Right cardiac atrium (tissue), 5 donors: Measurements from ENCODE around the gene ST8SIA2. TPM values are rescaled to one million over a fixed set of nuclear protein-coding genes. Genes with fewer than 3 reads are reported as not detected.

ENCODE experiments used
- ATAC-seq, 2 donors: fragments of 200-7000 bp; cut with Tn5 transposase; one replicate each; pipeline versions ENCODE4 v1.8.0 to v1.9.1; 2020; ENCODE audit warnings: moderate library complexity in 2 of 2, mild to moderate bottlenecking in 1 of 2
- DNase-seq, 3 donors: peaks; one replicate each; pipeline ENCODE4 v3.0.0-alpha.2; 2020
- H3K27ac ChIP-seq: one replicate; pipeline ENCODE4 v1.5.1; 2013; ENCODE audit warnings: mild to moderate bottlenecking, low read length, control low read depth, moderate library complexity
- H3K27me3 ChIP-seq: one replicate; pipeline ENCODE4 v1.6.1; 2013; ENCODE audit not compliant: control insufficient read depth, insufficient read depth
- H3K4me1 ChIP-seq: one replicate; pipeline ENCODE4 v1.6.1; 2013; ENCODE audit warnings: low read length; ENCODE audit not compliant: control insufficient read depth, insufficient read depth
- H3K4me3 ChIP-seq: one replicate; pipeline ENCODE4 v1.5.1; 2013; ENCODE audit warnings: low read length, control low read depth
- H3K9me3 ChIP-seq: one replicate; pipeline ENCODE4 v1.6.1; 2013; ENCODE audit warnings: low read length; ENCODE audit not compliant: control insufficient read depth
- WGBS: extraction: QIAGEN DNeasy Blood & Tissue Kit; methylation state at CpG from one replicate; pipeline ENCODE4 v1.1.7; 2013; 5-methylcytosine and 5-hydroxymethylcytosine counted together
- intact Hi-C, 4 donors: fragments of 100-400 bp; cut with DNase I; formaldehyde crosslinking; loops; one replicate each; pipeline versions ENCODE4 v1.11.0 to v1.14.0; 2022 to 2023
- polyA plus RNA-seq: library from polyadenylated mRNA; stranded (reverse); fragments of 200-250 nt; gene quantifications from one replicate; pipeline ENCODE4 v1.2.3, GENCODE V29; 2013
- total RNA-seq, 4 donors: library from RNA; stranded (reverse); fragmentation: NEBNext Ultra II Directional; extraction: Animal tissue kit (Norgen Biotek cat#: 25700); gene quantifications; one replicate each; pipeline ENCODE4 v1.2.1, GENCODE V29; 2021
- donor health status: healthy with polysubstance abuse.
- donor health status: DM: no; HTN: yes; CAD: no.
- donor health status: DM: no; HTN: no; CAD: no.
- donor health status: DM: no; HTN: yes; CAD: no; lungs with severe emphysema.
- donor health status: DM: yes; HTN: yes; CAD: no.

ST8SIA2 gene
- total and polyA plus RNA-seq, 5 donors, result 0.03 to 0.57 (median 0.14) TPM; not detected in 1

DNA sequence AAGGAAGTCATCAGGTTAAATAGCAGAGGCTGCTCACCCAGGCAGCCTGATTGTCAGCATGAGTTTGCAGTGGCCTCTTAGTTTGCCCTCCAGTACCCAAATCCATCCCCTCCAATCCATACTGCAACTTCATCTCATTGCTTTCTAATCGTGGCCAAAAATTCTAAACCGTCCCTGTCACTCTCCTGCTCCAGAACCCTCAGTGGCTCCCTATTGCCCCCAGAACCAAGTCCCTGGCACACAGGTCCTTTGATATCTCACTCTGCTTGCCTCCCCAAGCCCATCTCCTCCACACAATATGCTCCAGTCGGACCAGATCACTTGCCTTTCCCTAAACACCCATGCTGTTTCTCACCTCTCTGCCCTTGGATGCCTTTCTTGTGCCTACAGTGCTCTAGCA lies 49.7 kb downstream of the ST8SIA2 start:
- no peak overlapping the region for H3K4me3 ChIP-seq
- H3K9me3 ChIP-seq, result no peaks in the 10 kb centered on the region
- DNase-seq (no peak), ATAC-seq (no peak)
- H3K27ac ChIP-seq, result no peak overlapping the region
- intact Hi-C loops, result no loop called here
- H3K27me3 ChIP-seq, result no peaks in the 10 kb centered on the region
- no peaks in the 10 kb centered on the region for H3K4me1 ChIP-seq
- WGBS, result 87% methylated on average over 3 of the region's 3 CpGs

DNA sequence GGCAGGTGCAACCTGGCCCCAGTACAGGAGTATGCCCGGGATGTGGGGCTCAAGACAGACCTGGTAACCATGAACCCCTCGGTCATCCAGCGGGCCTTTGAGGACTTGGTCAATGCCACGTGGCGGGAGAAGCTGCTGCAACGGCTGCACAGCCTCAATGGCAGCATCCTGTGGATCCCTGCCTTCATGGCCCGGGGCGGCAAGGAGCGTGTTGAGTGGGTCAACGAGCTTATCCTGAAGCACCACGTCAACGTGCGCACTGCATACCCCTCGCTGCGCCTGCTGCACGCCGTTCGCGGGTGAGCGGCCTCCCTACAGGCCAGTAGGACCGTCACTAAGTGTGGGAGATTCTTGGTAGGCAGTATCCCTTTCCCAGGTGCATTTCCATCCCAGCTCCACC lies 51.0 kb downstream of the ST8SIA2 start:
- no peaks in the 10 kb centered on the region for H3K27me3 ChIP-seq
- 95% methylated on average over 21 of the region's 21 CpGs for WGBS
- no peak overlapping the region for H3K4me3 ChIP-seq
- H3K9me3 ChIP-seq, result no peaks in the 10 kb centered on the region
- H3K27ac ChIP-seq, result no peak overlapping the region
- DNase-seq (no peak), ATAC-seq (no peak)
- no peaks in the 10 kb centered on the region for H3K4me1 ChIP-seq
- intact Hi-C loops, result no loop called here

DNA sequence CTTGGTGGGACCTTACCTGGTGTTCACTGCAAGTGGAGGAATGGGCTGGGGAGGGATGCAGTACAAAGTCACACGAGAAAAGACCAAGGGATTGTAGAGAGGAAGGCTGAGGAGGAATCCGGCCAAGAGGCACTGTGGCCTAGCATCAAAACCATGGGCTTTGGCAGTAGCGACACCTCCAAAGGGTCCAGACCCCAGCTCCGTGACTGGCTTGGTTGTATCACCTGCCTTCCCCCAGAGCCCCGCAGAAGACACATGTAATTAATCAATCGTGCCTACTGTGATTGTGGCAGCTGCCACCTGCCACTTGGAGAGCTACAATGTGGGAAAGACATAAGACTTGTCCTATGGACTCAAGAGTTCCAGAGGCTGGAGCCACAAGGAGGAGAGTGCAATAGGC lies 54.7 kb downstream of the ST8SIA2 start:
- intact Hi-C loops, result no loop called here
- 88% methylated on average over 6 of the region's 6 CpGs for WGBS
- Histone ChIP-seq H3K9me3 (no peaks in the 10 kb centered on the region), H3K27me3 (no peaks in the 10 kb centered on the region), H3K4me3 (no peak overlapping the region), H3K27ac (no peak overlapping the region), H3K4me1 (no peaks in the 10 kb centered on the region)
- ATAC-seq, result no peak
- DNase-seq, result no peak

DNA sequence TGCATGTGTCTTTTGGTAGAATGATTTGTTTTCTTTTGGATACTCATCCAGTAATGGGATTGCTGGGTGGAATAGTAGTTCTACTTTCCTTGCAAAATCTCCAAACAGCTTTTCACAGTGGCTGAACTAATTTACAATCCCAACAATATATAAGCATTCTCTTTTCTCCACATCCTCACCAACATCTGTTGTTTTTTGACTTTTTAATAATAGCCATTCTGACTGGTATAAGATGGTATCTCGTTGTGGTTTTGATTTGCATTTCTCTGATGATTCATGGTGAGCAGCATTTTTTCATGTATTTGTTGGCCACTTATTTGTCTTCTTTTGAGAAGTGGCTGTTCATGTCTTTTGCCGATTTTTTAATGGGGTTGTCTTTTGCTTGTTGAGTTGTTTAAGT lies 55.8 kb downstream of the ST8SIA2 start:
- Histone ChIP-seq H3K4me1 (no peaks in the 10 kb centered on the region), H3K27me3 (no peaks in the 10 kb centered on the region), H3K9me3 (no peaks in the 10 kb centered on the region), H3K4me3 (no peak overlapping the region), H3K27ac (no peak overlapping the region)
- intact Hi-C loops, result no loop called here
- DNase-seq (no peak), ATAC-seq (no peak)
- WGBS, result 87% methylated on average over 2 of the region's 2 CpGs

DNA sequence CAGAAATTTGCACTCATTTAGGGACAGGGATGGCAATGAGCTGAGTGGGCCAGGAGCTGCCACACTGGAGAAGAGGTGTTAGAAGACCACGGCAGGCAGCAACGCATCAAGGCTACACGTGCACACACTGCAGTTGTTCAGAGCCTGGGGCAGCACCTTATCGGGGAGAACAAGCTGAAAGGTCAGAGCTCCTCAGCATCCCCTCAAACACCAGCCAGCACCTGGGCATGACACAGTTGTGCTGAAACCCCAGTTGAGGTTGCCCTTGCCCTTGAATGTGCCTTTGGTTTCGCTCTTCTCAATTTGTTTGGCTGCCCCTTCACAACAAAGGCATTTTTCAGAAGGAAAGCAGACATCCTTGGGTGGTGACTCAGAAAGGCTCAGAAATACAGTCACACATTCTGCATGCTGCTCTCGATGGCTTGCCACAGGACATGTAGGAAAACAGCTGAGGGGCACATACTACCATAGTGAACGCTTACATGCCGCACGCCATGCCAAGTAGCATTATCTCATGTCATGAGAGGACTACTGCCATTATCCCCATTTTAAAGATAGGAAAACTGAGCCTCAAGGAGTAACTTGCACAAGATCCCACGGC lies 57.6 kb downstream of the ST8SIA2 start:
- Histone ChIP-seq H3K4me1 (no peaks in the 10 kb centered on the region), H3K27ac (no peak overlapping the region), H3K4me3 (no peak overlapping the region), H3K27me3 (no peaks in the 10 kb centered on the region), H3K9me3 (no peaks in the 10 kb centered on the region)
- WGBS, result 92% methylated on average over 10 of the region's 10 CpGs
- intact Hi-C loops, result no loop called here
- ATAC-seq (no peak), DNase-seq (no peak)

DNA sequence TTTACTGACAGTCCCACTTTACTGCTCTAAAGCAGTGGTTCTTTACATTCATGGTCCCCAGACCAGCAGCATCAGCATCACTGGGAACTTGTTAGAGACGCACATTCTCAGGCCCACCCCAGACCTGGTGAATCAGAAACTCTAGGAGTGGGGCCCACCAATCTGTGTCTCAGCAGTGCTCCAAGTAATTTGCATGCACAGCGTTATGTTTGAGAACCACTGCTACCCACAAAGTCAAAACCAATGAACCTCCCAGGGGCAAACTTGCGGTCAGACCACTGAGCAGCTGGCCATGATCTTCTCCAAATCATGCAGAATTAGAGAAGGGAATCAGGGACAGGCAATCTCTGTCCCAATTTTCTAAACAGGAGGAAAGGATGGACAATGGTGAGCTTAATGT lies 58.5 kb downstream of the ST8SIA2 start:
- Histone ChIP-seq H3K27ac (no peak overlapping the region), H3K4me3 (no peak overlapping the region), H3K27me3 (no peaks in the 10 kb centered on the region), H3K4me1 (no peaks in the 10 kb centered on the region), H3K9me3 (no peaks in the 10 kb centered on the region)
- no peak for ATAC-seq
- 78% methylated on average over 3 of the region's 3 CpGs for WGBS
- intact Hi-C loops, result no loop called here
- no peak for DNase-seq

DNA sequence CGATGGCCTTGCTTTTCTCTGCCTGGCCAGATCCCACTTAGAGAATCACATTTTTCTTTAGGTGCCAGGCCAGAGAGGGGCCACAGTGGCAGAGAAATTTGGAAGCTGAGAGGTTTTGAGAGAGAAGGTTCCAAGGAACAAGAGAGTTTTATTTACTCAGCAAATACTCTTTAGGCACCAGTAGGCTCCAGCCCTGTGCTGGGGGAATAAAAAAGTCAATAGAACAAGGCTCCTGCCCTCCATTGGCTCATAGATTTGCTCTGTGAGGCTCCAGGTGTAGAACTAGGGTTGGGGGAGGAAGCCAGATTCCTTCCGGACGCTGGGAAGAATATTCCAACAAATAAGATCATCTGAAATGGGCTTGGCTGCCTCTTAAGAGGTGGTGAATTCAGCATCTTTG lies 59.9 kb downstream of the ST8SIA2 start:
- Histone ChIP-seq H3K27me3 (no peaks in the 10 kb centered on the region), H3K9me3 (no peaks in the 10 kb centered on the region), H3K4me1 (no peaks in the 10 kb centered on the region), H3K27ac (no peak overlapping the region), H3K4me3 (no peak overlapping the region)
- intact Hi-C loops, result no loop called here
- no peak for DNase-seq
- ATAC-seq, result no peak
- 57% methylated on average over 3 of the region's 3 CpGs for WGBS

DNA sequence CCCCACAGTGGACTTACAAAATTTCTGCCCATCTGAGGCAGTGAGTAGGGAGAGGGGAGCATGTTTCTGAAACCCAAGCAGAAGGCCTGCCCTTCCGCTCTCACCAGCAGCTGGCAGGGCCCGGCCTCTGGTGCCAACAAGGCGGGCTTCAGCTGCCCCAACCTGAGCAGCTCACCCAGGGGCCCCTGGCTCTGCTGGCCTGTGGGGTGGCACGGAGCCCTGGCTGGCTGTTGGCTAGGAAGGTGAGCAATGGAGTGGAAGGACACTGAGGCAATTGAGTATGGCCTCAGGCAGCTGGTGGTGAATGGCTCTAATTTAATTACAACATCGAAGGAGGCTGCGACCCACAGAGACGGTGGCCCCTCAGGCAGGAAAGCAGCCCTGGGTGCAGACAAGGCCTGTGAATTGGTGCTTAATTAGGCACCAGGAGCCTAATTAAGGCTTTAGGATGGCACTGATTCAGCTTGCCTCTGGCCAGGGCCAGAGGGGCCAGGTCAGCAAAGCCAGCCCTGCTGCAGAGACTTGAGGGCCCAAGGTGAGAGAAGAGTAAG lies 60.9 kb downstream of the ST8SIA2 start:
- Histone ChIP-seq H3K27ac (no peak overlapping the region), H3K27me3 (no peaks in the 10 kb centered on the region), H3K9me3 (no peaks in the 10 kb centered on the region), H3K4me1 (no peaks in the 10 kb centered on the region), H3K4me3 (no peak overlapping the region)
- ATAC-seq (no peak), DNase-seq (no peak)
- WGBS, result 91% methylated on average over 7 of the region's 7 CpGs
- intact Hi-C loops, result no loop called here

DNA sequence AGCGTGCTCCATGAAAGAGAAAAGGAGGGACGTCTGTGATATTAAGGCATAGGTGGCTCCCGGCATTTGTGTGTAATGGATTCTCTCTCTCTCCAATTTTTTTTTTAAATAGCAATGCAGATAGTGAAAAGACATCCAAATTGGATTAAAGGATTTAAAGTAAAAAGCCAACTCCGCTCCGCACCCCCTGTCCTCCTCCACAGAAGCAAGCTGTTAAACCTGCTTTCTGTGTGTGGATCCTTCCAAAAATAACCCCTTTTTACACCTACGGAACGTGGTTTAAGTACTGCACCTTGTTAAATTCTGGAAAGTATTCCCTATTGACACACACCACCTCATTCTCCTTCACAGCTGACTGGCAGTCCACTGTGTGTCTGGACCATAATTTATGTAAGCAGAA lies 61.6 kb downstream of the ST8SIA2 start:
- 94% methylated on average over 7 of the region's 7 CpGs for WGBS

DNA sequence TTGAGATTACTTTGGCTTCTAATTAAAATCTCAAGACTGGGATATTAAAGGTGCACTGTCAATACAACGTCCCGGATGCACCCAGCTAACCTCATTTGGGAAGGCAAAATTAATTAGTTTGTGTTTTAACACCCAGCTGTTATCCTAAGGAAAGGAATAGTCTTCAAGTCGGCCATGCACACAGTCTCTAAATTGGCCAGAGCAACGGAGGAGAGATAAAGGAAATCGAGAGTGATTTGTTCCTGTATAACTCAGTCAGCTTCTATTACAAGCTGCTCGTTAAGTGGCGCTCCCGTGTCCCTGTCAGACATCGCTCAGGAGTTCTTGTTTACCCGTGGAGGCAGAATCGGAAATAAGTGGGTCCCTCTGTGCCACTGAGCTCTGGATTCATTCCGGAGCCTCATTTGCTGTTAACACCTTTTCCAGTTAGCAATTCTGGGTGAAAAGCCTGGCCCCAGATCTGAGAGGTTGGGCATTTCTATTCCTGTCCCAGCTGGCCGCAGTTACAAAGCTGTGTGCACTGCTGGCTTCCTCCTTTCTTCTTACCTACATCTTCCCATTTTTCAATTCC lies 63.9 kb downstream of the ST8SIA2 start:
- ATAC-seq, result no peak
- intact Hi-C loops, result no loop called here

More for the DNA sequence above, 61.6 kb downstream of the ST8SIA2 start:
- Histone ChIP-seq H3K27ac (no peak overlapping the region), H3K9me3 (no peaks in the 10 kb centered on the region), H3K4me1 (no peaks in the 10 kb centered on the region), H3K4me3 (no peak overlapping the region), H3K27me3 (no peaks in the 10 kb centered on the region)
- DNase-seq (no peak), ATAC-seq (no peak)
- intact Hi-C loops, result no loop called here

DNA sequence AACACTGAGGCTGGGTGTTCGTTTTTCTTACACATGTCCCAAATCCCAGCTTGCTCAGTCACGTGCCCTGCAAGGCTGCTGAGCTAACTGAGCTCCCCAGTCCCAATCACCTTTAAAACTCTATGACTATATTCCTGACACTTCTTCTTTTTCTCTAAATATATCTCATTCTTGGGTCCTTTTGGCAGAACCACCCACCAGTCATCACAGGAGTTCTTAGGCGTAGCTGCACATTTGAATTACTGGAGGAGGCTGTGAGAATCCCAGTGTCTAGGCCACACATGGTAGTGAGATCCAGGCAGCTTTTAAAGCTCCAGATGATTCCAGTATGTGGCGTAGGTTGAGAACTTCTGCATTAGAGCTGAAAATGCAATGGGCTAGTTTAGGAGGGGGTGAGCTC lies 66.3 kb downstream of the ST8SIA2 start:
- DNase-seq (no peak), ATAC-seq (no peak)
- Histone ChIP-seq H3K4me1 (no peaks in the 10 kb centered on the region), H3K4me3 (no peak overlapping the region), H3K27ac (no peak overlapping the region), H3K27me3 (no peaks in the 10 kb centered on the region), H3K9me3 (no peaks in the 10 kb centered on the region)
- 88% methylated on average over 4 of the region's 4 CpGs for WGBS
- intact Hi-C loops, result no loop called here

More for the DNA sequence above, 63.9 kb downstream of the ST8SIA2 start:
- Histone ChIP-seq H3K27me3 (no peaks in the 10 kb centered on the region), H3K9me3 (no peaks in the 10 kb centered on the region), H3K4me3 (no peak overlapping the region), H3K4me1 (no peaks in the 10 kb centered on the region), H3K27ac (no peak overlapping the region)
- WGBS, result 42% methylated on average over 13 of the region's 13 CpGs
- DNase-seq, result no peak
